Suprapubic skin (tissue), 4 donors: Measurements from ENCODE around the gene SAMD11. TPM values are rescaled to one million over a fixed set of nuclear protein-coding genes. Genes with fewer than 3 reads are reported as not detected.

Experiments used
- DNase-seq, 2 donors: peaks; one replicate each; pipeline ENCODE4 v3.0.0-alpha.2; 2019; ENCODE audit warnings: low spot score in 2 of 2
- H3K27ac ChIP-seq: fragments of 200-600 bp; sonication (generic); one replicate; pipeline ENCODE4 v1.5.1; 2019
- H3K27me3 ChIP-seq: fragments of 200-600 bp; sonication (generic); one replicate; pipeline ENCODE4 v1.5.1; 2019
- H3K36me3 ChIP-seq: fragments of 200-600 bp; sonication (generic); one replicate; pipeline ENCODE4 v1.5.1; 2019
- H3K4me1 ChIP-seq: fragments of 200-600 bp; sonication (generic); one replicate; pipeline ENCODE4 v1.5.1; 2019
- H3K4me3 ChIP-seq: fragments of 200-600 bp; sonication (generic); one replicate; pipeline ENCODE4 v1.5.1; 2019; ENCODE audit warnings: mild to moderate bottlenecking
- H3K9me3 ChIP-seq: fragments of 200-600 bp; sonication (generic); one replicate; pipeline ENCODE4 v1.5.1; 2019
- EP300 ChIP-seq: sonication (generic); formaldehyde crosslinking; IDR thresholded peaks from one replicate; pipeline ENCODE4 v1.6.1; 2017; ENCODE audit warnings: antibody characterized with exemption
- POLR2A ChIP-seq, 2 donors: fragments of 450-650 bp; IDR thresholded peaks; one replicate each; pipeline ENCODE4 v1.6.1; 2017; ENCODE audit warnings: antibody characterized with exemption in 2 of 2, mild to moderate bottlenecking in 2 of 2, moderate library complexity in 2 of 2
- POLR2AphosphoS5 ChIP-seq, 3 donors: sonication (generic); formaldehyde crosslinking; IDR thresholded peaks; one replicate each; pipeline ENCODE4 v1.6.1; 2017; ENCODE audit warnings: antibody characterized with exemption in 3 of 3
- WGBS: methylation state at CpG from one replicate; pipeline ENCODE4 v1.1.5; 2018; 5-methylcytosine and 5-hydroxymethylcytosine counted together
- total RNA-seq, 4 donors: library from RNA; depleted of rRNA; stranded (reverse); fragments of >200 nt; gene quantifications; one replicate each; pipeline ENCODE4 v1.1.0, GENCODE V29; 2016
- TF ChIP-seq, protein P1 (sequence below), 2 donors: fragments of 200-600 bp in 1 of 2; fragments of 450-650 bp in 1 of 2; sonication (generic) in 1 of 2; IDR thresholded peaks; one replicate each; pipeline ENCODE4 v1.5.1; 2016 to 2019; ENCODE audit warnings: antibody characterized with exemption in 2 of 2, mild to moderate bottlenecking in 1 of 2, moderate library complexity in 1 of 2

The SAMD11 gene
- total RNA-seq, 4 donors from 2014 or later = 0.85 to 2.0 (median 1.5) TPM; not detected in 1

DNA sequence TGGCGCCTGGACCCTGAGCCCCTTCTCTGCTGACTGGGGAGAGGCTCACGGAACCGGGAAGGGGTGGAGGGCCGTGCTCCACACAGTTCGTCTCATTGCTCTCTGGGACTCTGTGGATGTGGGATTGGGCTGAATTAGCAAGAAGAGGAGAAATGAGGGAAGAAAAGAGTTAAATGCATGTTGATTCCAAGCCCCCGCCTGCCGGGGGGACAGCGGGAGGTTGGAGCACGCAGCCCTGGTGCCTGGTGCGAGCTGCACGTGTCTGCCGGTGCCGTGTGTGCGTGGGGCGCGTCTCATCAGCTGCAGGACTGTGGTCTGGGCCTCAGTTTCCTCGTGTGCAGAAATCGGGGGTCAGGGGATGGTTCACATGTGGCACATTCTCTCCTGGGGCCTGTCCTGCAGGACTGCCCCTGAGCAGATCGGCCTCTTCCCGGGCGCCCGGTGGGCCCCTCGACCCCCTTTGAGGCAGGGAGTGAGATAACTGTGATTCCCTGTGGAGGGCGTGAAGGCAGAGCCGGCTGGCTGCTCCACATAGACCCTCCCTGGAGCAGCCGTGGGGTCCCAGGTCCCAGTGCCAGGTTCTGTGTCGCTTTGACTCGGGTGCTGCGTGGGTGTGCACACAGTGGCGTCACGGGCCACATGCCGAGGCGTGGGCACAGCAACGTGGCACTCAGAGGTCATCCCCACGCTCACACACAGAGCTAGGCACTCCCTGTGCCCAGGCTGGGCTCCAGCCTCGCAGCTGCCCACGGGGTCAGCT lies 11.4 kb downstream of the SAMD11 start:
- 7% methylated on average over 10 of the region's 37 CpGs for WGBS
- peaks cover 25% of the 10 kb centered on the region for H3K4me1 ChIP-seq

DNA sequence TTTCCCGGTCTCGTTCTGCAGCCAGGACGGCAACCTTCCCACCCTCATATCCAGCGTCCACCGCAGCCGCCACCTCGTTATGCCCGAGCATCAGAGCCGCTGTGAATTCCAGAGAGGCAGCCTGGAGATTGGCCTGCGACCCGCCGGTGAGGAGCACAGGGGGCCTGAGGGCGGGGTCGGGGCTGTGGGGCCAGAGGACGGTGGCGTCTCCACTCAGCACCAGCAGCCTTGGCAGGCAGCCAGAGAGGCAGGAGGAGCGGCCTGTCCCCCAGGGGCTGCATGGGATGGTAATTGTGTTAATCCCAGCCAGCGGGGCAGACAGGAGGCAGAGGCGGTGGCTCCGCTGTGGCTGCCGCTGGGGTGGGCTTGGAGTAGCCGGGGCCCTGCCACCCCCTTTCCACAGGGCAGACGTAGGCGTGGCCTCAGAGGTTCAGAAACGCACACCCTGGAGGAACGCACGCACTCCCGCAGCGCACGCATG lies 12.1 kb downstream of the SAMD11 start:
- H3K27me3 ChIP-seq = peaks cover 88% of the 10 kb centered on the region
- 0% methylated on average over 2 of the region's 30 CpGs for WGBS
- no peak overlapping the region for H3K27ac ChIP-seq
- no peaks in the 10 kb centered on the region for H3K9me3 ChIP-seq
- H3K4me3 ChIP-seq = no peak overlapping the region
- no peak for TF ChIP-seq EP300
- no peak for TF ChIP-seq POLR2A (IDR thresholded peaks at IDR 0.05)
- no peak for TF ChIP-seq POLR2AphosphoS5 (IDR thresholded peaks at IDR 0.05)
- DNase-seq = no peak
- no peaks in the 10 kb centered on the region for H3K36me3 ChIP-seq
- H3K4me1 ChIP-seq = peaks cover 32% of the 10 kb centered on the region

More for the DNA sequence above, 11.4 kb downstream of the SAMD11 start:
- Histone ChIP-seq H3K36me3 (no peaks in the 10 kb centered on the region), H3K27me3 (peaks cover 88% of the 10 kb centered on the region), H3K27ac (no peak overlapping the region), H3K9me3 (no peaks in the 10 kb centered on the region), H3K4me3 (no peak overlapping the region)
- TF ChIP-seq POLR2A (IDR thresholded peaks at IDR 0.05) (no peak), EP300 (no peak), POLR2AphosphoS5 (IDR thresholded peaks at IDR 0.05) (no peak)
- TF ChIP-seq, protein P1, sequence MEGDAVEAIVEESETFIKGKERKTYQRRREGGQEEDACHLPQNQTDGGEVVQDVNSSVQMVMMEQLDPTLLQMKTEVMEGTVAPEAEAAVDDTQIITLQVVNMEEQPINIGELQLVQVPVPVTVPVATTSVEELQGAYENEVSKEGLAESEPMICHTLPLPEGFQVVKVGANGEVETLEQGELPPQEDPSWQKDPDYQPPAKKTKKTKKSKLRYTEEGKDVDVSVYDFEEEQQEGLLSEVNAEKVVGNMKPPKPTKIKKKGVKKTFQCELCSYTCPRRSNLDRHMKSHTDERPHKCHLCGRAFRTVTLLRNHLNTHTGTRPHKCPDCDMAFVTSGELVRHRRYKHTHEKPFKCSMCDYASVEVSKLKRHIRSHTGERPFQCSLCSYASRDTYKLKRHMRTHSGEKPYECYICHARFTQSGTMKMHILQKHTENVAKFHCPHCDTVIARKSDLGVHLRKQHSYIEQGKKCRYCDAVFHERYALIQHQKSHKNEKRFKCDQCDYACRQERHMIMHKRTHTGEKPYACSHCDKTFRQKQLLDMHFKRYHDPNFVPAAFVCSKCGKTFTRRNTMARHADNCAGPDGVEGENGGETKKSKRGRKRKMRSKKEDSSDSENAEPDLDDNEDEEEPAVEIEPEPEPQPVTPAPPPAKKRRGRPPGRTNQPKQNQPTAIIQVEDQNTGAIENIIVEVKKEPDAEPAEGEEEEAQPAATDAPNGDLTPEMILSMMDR (IDR thresholded peaks at IDR 0.05) = no peak
- no peak for DNase-seq

DNA sequence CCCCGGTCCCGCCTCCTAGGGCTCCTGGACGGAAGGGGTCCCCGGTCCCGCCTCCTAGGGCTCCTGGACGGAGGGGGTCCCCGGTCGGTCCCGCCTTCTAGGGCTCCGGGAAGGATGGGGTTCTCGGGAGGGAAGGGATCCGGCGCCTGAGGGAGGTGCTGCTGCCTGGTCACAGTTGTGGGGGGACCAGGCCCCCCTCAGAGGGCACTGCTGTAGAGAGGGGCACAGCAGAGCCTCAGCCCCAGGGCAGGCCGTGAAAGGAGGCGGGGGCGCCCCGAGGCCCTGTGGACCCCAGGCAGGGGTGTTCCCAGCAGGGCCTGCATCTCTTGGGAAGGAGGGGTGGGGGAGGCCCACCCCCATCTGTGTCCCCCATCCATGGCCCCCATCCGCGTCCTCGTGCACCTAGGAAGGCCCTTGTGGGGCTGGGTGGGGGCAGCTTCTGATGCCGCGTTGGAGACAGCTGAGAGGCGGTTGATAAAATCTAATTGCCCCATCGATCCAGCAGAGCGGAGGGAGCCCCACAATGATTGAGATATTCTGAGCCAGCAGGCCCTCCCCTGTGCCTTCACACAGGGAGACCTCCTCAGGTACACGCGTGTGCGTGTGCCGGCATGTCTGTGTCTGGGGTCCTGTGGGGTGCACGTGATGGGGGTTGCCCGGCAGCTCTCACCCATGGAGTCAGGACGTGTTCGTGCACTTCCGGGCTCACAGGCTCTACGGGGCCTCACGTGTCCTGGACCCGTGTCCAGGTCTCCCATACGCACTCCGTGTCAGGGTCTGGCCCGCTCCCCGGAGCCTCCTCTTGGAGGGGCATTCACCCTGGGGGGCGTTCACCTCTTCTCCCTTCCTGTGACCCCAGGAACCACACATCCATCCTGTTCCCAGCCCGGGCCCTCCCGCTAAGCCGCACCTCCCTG lies 12.9 kb downstream of the SAMD11 start:
- 69% methylated on average over 26 of the region's 45 CpGs for WGBS
- Histone ChIP-seq H3K4me3 (no peak overlapping the region), H3K27ac (no peak overlapping the region), H3K36me3 (no peaks in the 10 kb centered on the region), H3K27me3 (peaks cover 89% of the 10 kb centered on the region), H3K4me1 (peaks cover 40% of the 10 kb centered on the region), H3K9me3 (no peaks in the 10 kb centered on the region)
- DNase-seq = no peak
- no peak for TF ChIP-seq POLR2A (IDR thresholded peaks at IDR 0.05)
- TF ChIP-seq, protein P1 (IDR thresholded peaks at IDR 0.05) = no peak
- TF ChIP-seq POLR2AphosphoS5 (IDR thresholded peaks at IDR 0.05) = no peak
- no peak for TF ChIP-seq EP300

DNA sequence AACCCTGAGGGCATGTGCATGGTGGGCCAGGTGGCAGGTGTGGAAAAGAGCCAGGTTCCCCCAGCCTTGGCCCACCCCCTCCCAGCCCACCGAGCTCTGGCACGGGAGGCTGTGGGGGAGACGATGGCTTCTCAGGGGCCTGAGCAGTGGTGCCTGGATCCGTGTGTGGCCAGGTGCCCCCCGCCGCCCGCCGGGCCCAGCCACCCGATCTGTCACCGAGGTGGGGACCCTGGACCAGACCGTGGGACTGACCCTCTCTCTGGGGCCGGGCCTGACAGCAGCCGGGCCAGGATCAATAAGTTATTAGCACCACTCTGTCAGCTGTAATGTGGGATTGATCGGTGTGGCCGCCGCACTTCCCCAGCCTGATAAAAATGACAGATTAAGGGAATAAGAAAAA lies 13.8 kb downstream of the SAMD11 start:
- Histone ChIP-seq H3K9me3 (no peaks in the 10 kb centered on the region), H3K4me3 (no peak overlapping the region), H3K27me3 (peaks cover 89% of the 10 kb centered on the region), H3K4me1 (peaks cover 49% of the 10 kb centered on the region), H3K27ac (no peak overlapping the region), H3K36me3 (no peaks in the 10 kb centered on the region)
- WGBS = 73% methylated on average over 3 of the region's 16 CpGs
- no peak for DNase-seq
- TF ChIP-seq EP300 (no peak), POLR2AphosphoS5 (IDR thresholded peaks at IDR 0.05) (no peak), POLR2A (IDR thresholded peaks at IDR 0.05) (no peak)
- TF ChIP-seq, protein P1 (IDR thresholded peaks at IDR 0.05) = no peak

DNA sequence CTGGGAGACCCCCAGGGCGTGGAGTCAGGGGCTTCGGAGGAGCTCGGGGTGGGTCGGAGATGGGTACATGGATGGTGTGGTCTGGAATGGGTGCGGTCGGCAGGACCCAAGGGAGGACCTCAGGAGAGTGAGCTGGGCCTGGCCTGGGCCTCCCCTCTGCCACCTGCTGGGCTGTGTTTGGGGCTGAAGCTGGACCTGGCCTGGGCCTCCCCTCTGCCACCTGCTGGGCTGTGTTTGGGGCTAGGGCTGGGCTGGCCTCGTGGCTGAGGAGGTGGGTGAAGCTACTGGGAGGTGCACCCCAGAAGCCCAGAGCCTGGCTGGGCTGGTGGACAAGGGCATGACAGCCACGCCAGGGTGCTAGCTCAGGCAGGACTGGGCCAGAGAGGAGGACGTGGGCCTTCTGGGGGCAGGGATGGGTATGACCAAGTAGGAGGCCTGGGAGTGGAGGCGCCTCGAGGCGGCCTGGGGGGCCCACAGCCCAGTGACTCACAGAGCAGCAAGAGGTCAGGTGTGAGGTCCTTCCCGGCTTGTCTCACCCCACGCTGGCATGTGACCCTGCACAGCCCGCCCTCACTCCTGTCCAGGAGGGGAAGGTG lies 14.5 kb downstream of the SAMD11 start:
- Histone ChIP-seq H3K36me3 (no peaks in the 10 kb centered on the region), H3K4me1 (peaks cover 56% of the 10 kb centered on the region), H3K27me3 (peaks cover 89% of the 10 kb centered on the region), H3K27ac (no peak overlapping the region), H3K9me3 (no peaks in the 10 kb centered on the region), H3K4me3 (no peak overlapping the region)
- no peak for DNase-seq
- TF ChIP-seq, protein P1 (IDR thresholded peaks at IDR 0.05) = peak in 1 of 2 donors; percentile 21
- TF ChIP-seq EP300 (no peak), POLR2A (IDR thresholded peaks at IDR 0.05) (no peak), POLR2AphosphoS5 (IDR thresholded peaks at IDR 0.05) (no peak)
- 74% methylated on average over 6 of the region's 15 CpGs for WGBS
